A673 (cell line): Measurements from ENCODE around the gene DNAH9.

Experiments used
- CTCF ChIP-seq: fragments of 300-800, 200-600 bp; sonication (generic); conservative IDR thresholded peaks from 2 replicates; pipeline ENCODE4 v1.5.1; 2017; ENCODE audit warnings: low read depth, mild to moderate bottlenecking, antibody characterized with exemption, low read length, moderate library complexity, mixed read lengths
- EZH2 ChIP-seq: fragments of 200-600 bp; sonication (generic); IDR thresholded peaks from 2 replicates; pipeline ENCODE4 v1.6.1; 2017; ENCODE audit warnings: borderline replicate concordance, low read depth, mild to moderate bottlenecking, mixed read lengths, antibody characterized with exemption, low read length; ENCODE audit not compliant: poor library complexity, severe bottlenecking

DNA sequence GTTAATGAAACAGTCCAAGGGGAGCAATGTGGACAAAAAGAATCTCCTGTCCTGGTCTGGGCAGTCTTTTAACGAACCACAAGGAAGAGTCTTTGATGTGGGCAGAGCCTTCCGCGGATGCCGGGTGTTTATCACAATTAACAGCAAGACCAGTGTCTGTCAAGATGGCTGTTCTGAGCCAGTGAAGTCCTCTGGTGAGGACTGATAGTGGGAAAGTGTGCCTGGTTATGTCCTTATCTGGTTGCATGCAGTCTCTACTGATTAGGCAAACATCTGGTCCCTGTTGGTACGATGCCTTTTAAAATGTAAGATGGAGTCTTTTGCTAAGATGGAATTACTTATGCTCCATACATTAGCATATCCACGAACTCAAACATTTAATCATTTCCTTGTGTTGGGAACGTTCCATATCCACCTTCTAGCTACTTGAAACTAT is 310.5 kb downstream of the DNAH9 start:
- TF ChIP-seq CTCF (no peak), EZH2 (no peak)
